ENCODE data around the gene CCDC30.
"Not testable (repeated sequence)": the region's sequence is repeated elsewhere in the genome, so short reads cannot be mapped to it uniquely, and the experiment has no call there.

CCDC30 gene

GRCh38 chr1:42531043-42531442, 68.0 kb downstream of the CCDC30 start:
- DNase-seq: no peak

- DNase-seq: no peak
Measured at GRCh38 chr1:42533101-42533863, 70.2 kb downstream of the CCDC30 start.

- no peak for DNase-seq
Measured at GRCh38 chr1:42541104-42541503, 78.0 kb downstream of the CCDC30 start.

GRCh38 chr1:42551180-42551579, 88.1 kb downstream of the CCDC30 start:
- DNase-seq: no peak

- DNase-seq: no peak
Measured at GRCh38 chr1:42551590-42551989, 88.5 kb downstream of the CCDC30 start.

- no peak for DNase-seq
Measured at GRCh38 chr1:42552636-42553035, 89.5 kb downstream of the CCDC30 start.

- DNase-seq: no peak
Measured at GRCh38 chr1:42557230-42557851, 94.3 kb downstream of the CCDC30 start.

- DNase-seq: no peak
Measured at GRCh38 chr1:42567038-42567437, 104.0 kb downstream of the CCDC30 start.

- DNase-seq: no peak
Measured at GRCh38 chr1:42576935-42577334, 113.8 kb downstream of the CCDC30 start.

GRCh38 chr1:42586016-42586415, 122.9 kb downstream of the CCDC30 start:
- DNase-seq: no peak

GRCh38 chr1:42587753-42588152, 124.7 kb downstream of the CCDC30 start:
- DNase-seq: no peak

GRCh38 chr1:42592811-42593210, 129.7 kb downstream of the CCDC30 start:
- DNase-seq: no peak

GRCh38 chr1:42593486-42594100, 130.5 kb downstream of the CCDC30 start:
- DNase-seq: no peak

GRCh38 chr1:42601472-42601871, 138.4 kb downstream of the CCDC30 start:
- DNase-seq: no peak

- DNase-seq: no peak
Measured at GRCh38 chr1:42613803-42614131, 150.7 kb downstream of the CCDC30 start.

GRCh38 chr1:42618866-42619265, 155.8 kb downstream of the CCDC30 start:
- no peak for DNase-seq

- DNase-seq: no peak
Measured at GRCh38 chr1:42620307-42620706, 157.2 kb downstream of the CCDC30 start.

GRCh38 chr1:42621180-42621579, 158.1 kb downstream of the CCDC30 start:
- not testable (repeated sequence) for DNase-seq

GRCh38 chr1:42627205-42627604, 164.1 kb downstream of the CCDC30 start:
- DNase-seq: not testable (repeated sequence)

- DNase-seq: no peak
Measured at GRCh38 chr1:42639116-42639515, 176.0 kb downstream of the CCDC30 start.

GRCh38 chr1:42646056-42646455, 183.0 kb downstream of the CCDC30 start:
- peak; percentile 4 for DNase-seq

GRCh38 chr1:42657201-42657600, 194.1 kb downstream of the CCDC30 start:
- DNase-seq: no peak

GRCh38 chr1:42657981-42658876, 195.1 kb downstream of the CCDC30 start, which contains the start of gene PPIH:
Gene PPIH (plus strand): TSS chr1:42658423. CDS start chr1:42658447, 24 bp downstream.
- DNase-seq: peak; percentile 93
